PC-9 (cell line): ENCODE measurements around the gene IL1R2. TPM values are rescaled to one million over a fixed set of nuclear protein-coding genes. Genes with fewer than 3 reads are reported as not detected.

ENCODE experiments used
- BruUV-seq: library from RNA; stranded (reverse); fragments of 400-500 nt; replicated peaks from 2 replicates; lab custom pipeline; 2021; lab: Mats Ljungman, UMichigan
- CTCF ChIA-PET: fragments of 300-600 bp; sonication (Branson Sonifier 250); formaldehyde crosslinking; loops from one replicate; lab custom pipeline; 2022; ENCODE audit warnings: antibody characterized with exemption; lab: Charles Lee
- POLR2A ChIA-PET: fragments of 300-600 bp; sonication (Branson Sonifier 250); formaldehyde crosslinking; loops from one replicate; lab custom pipeline; 2022; ENCODE audit warnings: antibody characterized with exemption; ENCODE audit not compliant: unreplicated experiment; lab: Charles Lee
- DNase-seq, 2 experiments: peaks; one replicate each; pipeline versions ENCODE4 v3.0.0 to v3.0.0-alpha.2; 2015 to 2022; ENCODE audit warnings: mixed read lengths in 1 of 2
- H2AFZ ChIP-seq: fragments of 200-600 bp; sonication (generic); 2 replicates; pipeline ENCODE4 v1.8.1; 2017; ENCODE audit warnings: antibody characterized with exemption
- H3F3A ChIP-seq: fragments of 200-600 bp; sonication (generic); 2 replicates; pipeline ENCODE4 v1.8.1; 2017; ENCODE audit warnings: antibody characterized with exemption, mild to moderate bottlenecking, low read depth; ENCODE audit not compliant: insufficient read depth
- H3K27ac ChIP-seq: fragments of 200-600 bp; sonication (generic); 2 replicates; pipeline ENCODE4 v1.6.1; 2016; ENCODE audit warnings: mixed run types
- H3K27me3 ChIP-seq: fragments of 200-600 bp; sonication (generic); 2 replicates; pipeline ENCODE4 v1.6.1; 2016; ENCODE audit warnings: low read depth, mixed run types; ENCODE audit not compliant: insufficient read depth
- H3K36me3 ChIP-seq: fragments of 200-600 bp; sonication (generic); 2 replicates; pipeline ENCODE4 v1.6.1; 2016; ENCODE audit warnings: low read depth, mixed run types
- H3K4me1 ChIP-seq: fragments of 200-600 bp; sonication (generic); replicated peaks from 2 replicates; pipeline ENCODE4 v1.6.1; 2016; ENCODE audit warnings: mixed run types; ENCODE audit not compliant: insufficient read depth
- H3K4me2 ChIP-seq: fragments of 200-600 bp; sonication (generic); 2 replicates; pipeline ENCODE4 v1.6.1; 2017; ENCODE audit warnings: mixed run types
- H3K4me3 ChIP-seq: fragments of 200-600 bp; sonication (generic); 2 replicates; pipeline ENCODE4 v1.6.1; 2016; ENCODE audit warnings: mixed run types
- H3K79me2 ChIP-seq: fragments of 200-600 bp; sonication (generic); 2 replicates; pipeline ENCODE4 v1.6.1; 2017; ENCODE audit warnings: low read depth, mixed run types
- H3K9me2 ChIP-seq: fragments of 200-600 bp; sonication (generic); 2 replicates; pipeline ENCODE4 v1.8.1; 2017; ENCODE audit warnings: mild to moderate bottlenecking; ENCODE audit not compliant: insufficient read depth
- H3K9me3 ChIP-seq: fragments of 200-600 bp; sonication (generic); 2 replicates; pipeline ENCODE4 v1.8.1; 2016; ENCODE audit warnings: low read depth; ENCODE audit not compliant: insufficient read depth
- H4K20me1 ChIP-seq: fragments of 200-600 bp; sonication (generic); 2 replicates; pipeline ENCODE4 v1.8.1; 2017; ENCODE audit not compliant: insufficient read depth
- CTCF ChIP-seq: fragments of 200-600 bp; sonication (generic); conservative IDR thresholded peaks from 2 replicates; pipeline ENCODE4 v1.6.1; 2017; ENCODE audit warnings: mixed run types, antibody characterized with exemption, mild to moderate bottlenecking, moderate library complexity
- EZH2 ChIP-seq: fragments of 200-600 bp; sonication (generic); IDR thresholded peaks from 2 replicates; pipeline ENCODE4 v1.8.0; 2017; ENCODE audit warnings: antibody characterized with exemption, low read depth
- intact Hi-C: fragments of 100-400 bp; cut with micrococcal nuclease; formaldehyde crosslinking; loops from one replicate; pipeline ENCODE4 v1.10.0; 2022; ENCODE audit not compliant: unreplicated experiment
- total RNA-seq: library from RNA; stranded (reverse); gene quantifications from 2 replicates; pipeline ENCODE4 v1.2.3, GENCODE V29; 2021

The IL1R2 gene
- total RNA-seq, 1 experiment from 2014 or later, result 3.8 TPM

GRCh38 chr2:102053096-102053495 is 61.3 kb downstream of the IL1R2 start:
- DNase-seq, result no peak
- no peak overlapping the region for H3K4me3 ChIP-seq
- H4K20me1 ChIP-seq, result no peaks in the 10 kb centered on the region
- H3K9me2 ChIP-seq, result no peaks in the 10 kb centered on the region
- TF ChIP-seq EZH2 (no peak), CTCF (no peak)
- H2AFZ ChIP-seq, result no peak overlapping the region
- no peaks in the 10 kb centered on the region for H3K79me2 ChIP-seq
- CTCF ChIA-PET, result no interaction called here
- POLR2A ChIA-PET, result no interaction called here
- H3K4me2 ChIP-seq, result no peak overlapping the region
- H3K9me3 ChIP-seq, result no peaks in the 10 kb centered on the region
- intact Hi-C loops, result no loop called here
- BruUV-seq, result no TSS peak
- H3F3A ChIP-seq, result no peaks in the 10 kb centered on the region
- no peaks in the 10 kb centered on the region for H3K27me3 ChIP-seq
- no peak overlapping the region for H3K27ac ChIP-seq
- H3K4me1 ChIP-seq, result no peaks in the 10 kb centered on the region
- H3K36me3 ChIP-seq, result no peaks in the 10 kb centered on the region

GRCh38 chr2:102055346-102055990 is 63.7 kb downstream of the IL1R2 start:
- BruUV-seq, result no TSS peak
- no peaks in the 10 kb centered on the region for H3K9me3 ChIP-seq
- ChIA-PET POLR2A (no interaction called here), CTCF (no interaction called here)
- no peak overlapping the region for H3K4me2 ChIP-seq
- H4K20me1 ChIP-seq, result no peaks in the 10 kb centered on the region
- no peak overlapping the region for H3K4me3 ChIP-seq
- H3K4me1 ChIP-seq, result no peaks in the 10 kb centered on the region
- H3K36me3 ChIP-seq, result no peaks in the 10 kb centered on the region
- no peaks in the 10 kb centered on the region for H3K79me2 ChIP-seq
- no peak overlapping the region for H2AFZ ChIP-seq
- no peak for DNase-seq
- no peak overlapping the region for H3K27ac ChIP-seq
- intact Hi-C loops, result no loop called here
- H3K27me3 ChIP-seq, result no peaks in the 10 kb centered on the region
- H3K9me2 ChIP-seq, result no peaks in the 10 kb centered on the region
- TF ChIP-seq CTCF, result no peak
- no peak for TF ChIP-seq EZH2
- H3F3A ChIP-seq, result no peaks in the 10 kb centered on the region

GRCh38 chr2:102056079-102056581 is 64.4 kb downstream of the IL1R2 start:
- no peaks in the 10 kb centered on the region for H3K79me2 ChIP-seq
- no peak for DNase-seq
- H3K4me2 ChIP-seq, result no peak overlapping the region
- no peaks in the 10 kb centered on the region for H3K4me1 ChIP-seq
- no peaks in the 10 kb centered on the region for H3K27me3 ChIP-seq
- ChIA-PET POLR2A (no interaction called here), CTCF (no interaction called here)
- no peaks in the 10 kb centered on the region for H4K20me1 ChIP-seq
- intact Hi-C loops, result no loop called here
- no TSS peak for BruUV-seq
- no peak overlapping the region for H3K27ac ChIP-seq
- H3K9me3 ChIP-seq, result no peaks in the 10 kb centered on the region
- H3K36me3 ChIP-seq, result no peaks in the 10 kb centered on the region
- H3K4me3 ChIP-seq, result no peak overlapping the region
- TF ChIP-seq CTCF (no peak), EZH2 (no peak)
- no peaks in the 10 kb centered on the region for H3F3A ChIP-seq
- no peak overlapping the region for H2AFZ ChIP-seq
- H3K9me2 ChIP-seq, result no peaks in the 10 kb centered on the region
